T-helper 1 cell treated with Interleukin-12 subunit alpha and Interleukin-12 subunit beta and Interleukin-4 antibody, amounts not matched to agents 30 ng/mL and 1 ng/mL, for 36 hours (primary cell): ENCODE data around the gene ARMC9. TPM values are rescaled to one million over a fixed set of nuclear protein-coding genes. Genes with fewer than 3 reads are reported as not detected.
"Not testable (repeated sequence)": the region's sequence is repeated elsewhere in the genome, so short reads cannot be mapped to it uniquely, and the experiment has no call there.

Experiments
- intact Hi-C: fragments of 100-400 bp; cut with micrococcal nuclease; formaldehyde crosslinking; loops from one replicate; pipeline ENCODE4 v1.15.1; 2024
- total RNA-seq: library from RNA; stranded (reverse); gene quantifications from 2 replicates; pipeline ENCODE4 v1.2.3, GENCODE V29; 2022

The ARMC9 gene
- total RNA-seq, 1 donor from 2014 or later, result 1.4 TPM

DNA sequence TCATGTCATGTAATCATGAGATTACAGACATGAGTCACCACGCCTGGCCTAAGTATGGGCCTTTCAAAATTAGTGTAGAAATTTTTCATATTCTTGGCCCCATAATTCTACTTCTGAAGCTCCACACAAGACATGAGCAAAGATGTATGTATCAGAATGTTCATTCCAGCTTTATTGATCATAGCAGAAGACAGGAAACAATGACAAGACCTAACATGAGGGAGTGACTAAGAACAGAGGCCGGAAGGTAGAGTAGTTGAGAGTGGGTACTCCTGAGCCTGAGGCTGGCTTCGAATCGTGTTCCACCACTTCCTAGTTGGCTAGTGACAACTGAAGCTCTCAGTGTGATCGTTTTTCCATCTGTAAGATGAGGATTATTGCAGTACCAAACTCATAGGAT lies 89.3 kb downstream of the ARMC9 start:
- intact Hi-C loops, result no loop called here

DNA sequence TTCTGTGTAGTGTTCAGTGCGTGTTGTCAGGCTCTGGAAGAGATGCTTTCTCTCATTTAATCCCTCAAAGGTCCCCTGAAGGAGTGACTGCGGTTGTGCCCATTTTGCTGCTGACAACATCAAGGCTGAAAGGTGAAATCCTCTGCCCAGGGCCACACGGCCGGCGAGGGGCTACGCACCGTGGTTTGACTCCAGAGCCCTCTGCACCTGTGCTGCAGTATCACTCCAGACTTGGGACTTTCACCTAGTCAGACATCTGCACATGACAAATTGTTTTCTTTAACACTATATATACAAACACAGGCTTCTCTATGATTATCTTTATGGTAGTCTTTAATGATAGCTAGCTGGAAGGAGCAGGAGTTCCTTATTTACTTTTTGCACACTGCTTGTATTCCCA lies 90.2 kb downstream of the ARMC9 start:
- intact Hi-C loops, result no loop called here

DNA sequence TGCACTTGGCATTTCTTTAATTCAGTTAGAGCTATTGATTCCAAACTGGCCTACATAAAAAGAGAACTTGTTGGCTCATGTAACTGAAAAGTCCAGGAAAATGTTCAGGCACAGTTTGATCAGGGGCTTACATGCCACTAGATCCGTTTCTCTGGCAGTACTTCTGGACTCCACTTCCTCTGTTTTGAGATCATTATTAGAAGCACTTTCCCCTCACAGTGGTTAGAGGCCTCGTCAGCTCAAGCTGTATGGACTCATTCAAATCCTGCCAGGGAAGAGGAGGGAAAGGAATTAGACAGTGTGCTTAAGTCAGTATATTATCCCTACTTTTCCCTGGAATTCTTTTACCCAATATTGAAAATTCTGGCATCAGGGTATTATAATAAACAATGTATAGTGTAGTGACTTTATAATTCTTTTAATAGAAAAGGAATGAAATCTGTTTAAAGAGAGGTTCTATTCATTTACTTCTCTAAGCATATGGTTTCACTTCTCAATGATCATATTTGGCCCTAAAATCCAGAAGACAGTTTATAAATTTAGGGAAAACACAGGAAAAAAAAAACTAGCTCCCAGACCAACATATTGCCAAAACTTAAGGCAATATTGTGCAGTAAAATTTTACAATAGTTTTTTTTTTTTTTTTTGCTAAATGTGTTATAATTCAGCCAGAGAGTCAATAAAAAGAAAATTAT lies 92.0 kb downstream of the ARMC9 start:
- intact Hi-C loops, result no loop called here

DNA sequence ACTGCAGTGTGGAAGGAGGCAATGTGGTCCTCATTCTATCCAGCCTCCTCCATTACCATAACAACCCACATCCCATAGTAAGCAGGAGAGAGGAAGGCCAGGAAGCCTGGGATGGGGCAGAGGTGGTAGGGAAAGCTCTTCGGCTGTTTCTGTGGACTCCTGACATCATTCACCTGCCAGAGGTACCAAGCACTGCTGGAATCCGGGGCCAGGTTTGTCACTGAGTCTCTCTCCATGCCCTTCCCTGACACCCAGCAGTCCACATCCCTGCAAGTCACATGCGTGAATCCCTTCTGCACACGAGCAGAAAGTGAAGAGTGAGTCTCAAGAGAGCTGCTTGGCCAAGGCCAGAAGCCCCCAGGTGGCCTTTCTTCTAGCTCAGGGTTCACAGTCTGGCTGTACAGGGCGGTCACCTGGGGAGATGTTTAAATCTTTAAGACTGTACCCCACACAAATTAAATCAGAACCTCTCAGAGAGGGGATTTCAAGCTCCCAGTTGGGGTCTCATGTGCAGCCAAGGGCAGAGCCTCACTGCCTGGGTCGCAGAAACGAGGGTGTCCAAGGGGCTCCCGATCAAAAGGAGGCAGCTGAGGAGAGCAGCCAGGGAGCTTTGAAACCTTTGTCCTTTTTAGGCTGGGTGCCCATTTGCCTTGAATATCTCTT lies 94.2 kb downstream of the ARMC9 start:
- intact Hi-C loops, result no loop called here

DNA sequence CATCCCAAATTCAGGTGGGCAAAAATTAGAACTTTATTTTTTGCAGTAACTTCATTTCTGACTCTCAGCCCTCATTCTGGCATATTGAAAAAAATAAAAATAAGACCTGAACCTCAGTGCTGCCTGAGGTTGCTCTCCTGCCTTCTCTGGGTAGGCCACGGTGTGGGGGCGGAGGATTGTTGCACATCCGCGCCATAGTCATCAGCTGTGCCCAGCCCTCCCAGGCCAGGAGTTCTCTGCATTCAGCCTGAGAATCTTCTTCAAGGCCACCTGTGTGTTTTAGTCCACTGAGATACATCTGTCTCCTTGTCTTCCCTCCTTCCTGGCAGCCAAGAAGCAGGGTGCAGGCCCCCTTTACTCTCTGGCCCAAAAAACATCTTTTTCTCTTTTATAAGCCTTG lies 94.7 kb downstream of the ARMC9 start:
- intact Hi-C loops, result no loop called here

DNA sequence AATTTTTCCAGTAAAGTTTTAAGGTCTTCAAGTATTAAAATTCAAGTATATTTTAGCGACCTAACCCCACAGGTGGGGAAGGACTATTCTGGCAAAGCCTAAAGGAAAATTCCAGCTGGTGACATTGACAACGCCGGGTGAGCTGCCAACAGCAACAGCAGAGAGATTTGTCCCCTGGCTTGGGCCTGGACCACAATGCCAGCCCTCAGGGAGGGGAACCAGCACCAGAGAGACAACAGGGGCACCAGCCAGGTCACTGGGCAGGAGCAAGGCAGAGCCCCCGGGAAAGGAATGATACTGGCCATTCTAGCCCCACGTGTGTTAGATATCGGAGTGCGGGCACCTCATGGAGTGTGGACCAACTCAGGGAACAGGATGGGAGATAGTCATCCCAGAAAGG lies 95.7 kb downstream of the ARMC9 start:
- intact Hi-C loops, result no loop called here

DNA sequence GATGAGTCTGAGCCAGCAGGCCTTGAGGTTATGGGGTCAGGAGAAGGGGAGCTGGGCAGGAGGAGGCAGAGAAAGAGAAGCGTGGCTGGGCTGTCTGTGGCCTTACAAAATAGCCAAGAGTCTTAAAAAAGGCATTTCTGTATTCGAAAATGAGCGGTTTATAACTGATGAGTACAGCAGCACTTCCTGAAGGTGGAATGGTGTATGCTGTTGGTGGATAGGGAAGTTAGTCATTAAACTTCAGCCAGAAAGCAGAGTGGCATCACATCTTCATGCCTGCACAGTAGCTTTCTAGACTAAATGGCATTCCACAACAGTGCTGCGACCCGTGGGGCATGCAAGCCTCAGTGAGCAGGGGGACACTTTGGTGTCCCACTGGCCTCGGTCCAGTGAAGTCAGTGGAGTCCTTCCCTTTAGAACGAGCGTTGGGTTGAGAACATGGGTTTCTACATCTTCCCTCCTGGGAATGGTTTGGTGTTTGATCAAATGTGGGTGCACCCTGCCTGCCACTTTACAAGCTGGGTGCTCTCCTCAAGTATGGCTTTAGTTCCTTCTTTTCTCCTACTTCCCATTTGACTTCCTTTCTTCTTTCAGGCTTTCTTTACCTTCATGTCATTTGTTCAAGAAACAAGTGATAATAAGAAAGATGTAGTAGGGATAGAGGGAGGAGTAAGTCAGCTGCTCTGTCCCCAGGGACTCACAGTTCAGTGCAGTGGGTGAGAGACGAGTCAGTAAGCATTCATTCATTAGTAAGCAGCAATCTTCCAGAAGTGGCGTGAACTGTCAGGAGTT lies 96.3 kb downstream of the ARMC9 start:
- intact Hi-C loops, result no loop called here

DNA sequence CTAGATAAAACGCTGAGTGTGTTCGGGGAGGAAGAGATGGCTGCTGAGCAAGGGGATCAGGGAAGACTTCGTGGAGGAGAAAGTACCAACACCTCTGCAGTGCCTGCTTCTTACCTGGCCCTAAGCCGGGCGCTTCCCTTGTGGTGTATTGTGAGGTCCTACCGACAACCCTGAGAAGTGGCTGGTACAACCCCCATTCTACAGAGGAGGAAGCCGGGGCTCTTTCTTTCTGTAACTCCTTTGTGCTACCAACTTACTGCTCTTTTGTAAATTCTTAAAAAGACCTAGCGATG lies 96.9 kb downstream of the ARMC9 start:
- intact Hi-C loops, result no loop called here

DNA sequence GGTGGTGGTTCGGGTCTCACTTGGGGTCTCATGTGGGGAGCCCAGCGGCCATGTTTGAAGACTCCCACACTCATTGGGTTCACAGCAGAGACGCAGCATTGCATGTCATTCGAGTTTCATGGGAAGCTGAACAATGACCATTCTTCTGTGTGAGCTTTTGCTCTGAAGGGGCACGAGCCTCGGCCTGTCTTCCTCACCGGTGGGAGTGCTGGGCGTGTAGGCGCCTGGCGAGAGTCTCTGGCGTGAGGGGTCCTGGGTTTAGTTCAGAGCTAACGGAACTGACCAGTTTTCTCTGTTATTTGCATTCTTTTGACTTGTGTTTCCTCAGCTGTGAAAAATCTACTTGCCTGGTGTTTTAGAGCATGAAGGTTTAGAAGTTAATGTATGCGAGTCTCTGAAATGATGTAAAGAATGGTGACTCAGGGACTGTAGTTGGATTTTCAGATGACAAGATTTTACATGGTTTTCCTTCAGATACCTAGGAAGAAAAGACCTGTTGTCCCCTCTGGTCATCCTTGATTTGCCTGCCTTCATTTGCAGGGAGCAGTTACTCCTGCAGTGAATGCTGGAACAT lies 98.1 kb downstream of the ARMC9 start:
- intact Hi-C loops, result no loop called here

DNA sequence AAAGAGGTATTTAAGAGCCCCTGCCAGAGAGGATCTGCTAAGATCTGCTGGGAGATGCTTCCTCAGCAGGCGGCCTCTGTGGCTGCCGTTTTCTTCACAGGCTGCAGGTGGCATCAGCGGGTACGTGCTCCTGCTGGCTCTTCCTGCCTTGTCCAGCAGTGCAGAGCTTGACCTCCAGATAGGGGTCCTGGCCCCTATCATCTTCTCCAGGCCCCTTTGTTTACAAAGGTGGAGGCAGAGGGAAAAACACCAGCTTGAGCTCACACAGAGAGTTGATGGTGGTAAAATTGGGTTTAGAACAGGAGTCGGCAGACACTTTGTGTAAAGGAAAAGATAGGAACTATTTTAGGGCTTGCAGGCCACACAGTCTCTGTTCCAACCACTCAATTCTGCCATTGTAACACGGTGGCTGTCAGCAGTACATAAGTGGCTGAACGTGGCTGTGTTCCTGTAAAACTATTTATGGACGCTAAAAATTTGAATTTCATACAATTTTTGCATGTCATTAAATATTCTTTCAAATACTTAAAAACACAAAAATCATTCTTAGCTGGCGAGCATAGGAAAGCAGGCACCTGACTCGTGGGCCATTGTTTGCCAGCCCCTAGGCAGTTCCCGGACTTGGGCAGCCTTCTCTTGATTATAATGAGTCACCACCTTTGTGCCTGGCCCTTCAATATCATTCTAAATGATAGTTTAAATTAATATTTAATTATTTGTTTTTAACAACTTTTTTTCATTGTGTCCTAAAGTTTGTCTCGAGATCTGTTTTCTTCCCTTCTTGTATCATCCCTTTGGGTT lies 98.9 kb downstream of the ARMC9 start:
- intact Hi-C loops, result loop anchor here (1.0 kb wide), 2 partner anchors 108 to 155 kb away; no protein-coding TSS in a partner anchor

DNA sequence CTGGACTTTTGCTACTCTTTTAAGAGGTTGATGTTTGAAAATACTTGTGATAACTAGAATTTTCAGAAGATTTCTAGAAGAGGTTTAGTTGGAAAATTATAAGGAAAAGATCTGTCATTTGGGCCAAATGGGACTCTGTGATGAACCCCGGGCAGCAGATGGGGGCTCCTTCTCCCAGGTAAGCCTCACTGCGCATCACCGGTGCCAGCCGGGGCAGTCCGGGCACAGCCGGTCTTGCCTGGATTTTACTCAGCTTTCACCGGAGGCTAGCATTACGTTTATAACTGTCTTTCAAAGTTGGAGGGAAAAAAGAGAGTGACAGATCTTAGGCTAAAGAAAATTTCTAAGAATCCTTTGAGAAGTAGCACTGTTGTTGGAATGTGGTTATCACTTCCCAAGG lies 99.7 kb downstream of the ARMC9 start:
- intact Hi-C loops, result no loop called here

DNA sequence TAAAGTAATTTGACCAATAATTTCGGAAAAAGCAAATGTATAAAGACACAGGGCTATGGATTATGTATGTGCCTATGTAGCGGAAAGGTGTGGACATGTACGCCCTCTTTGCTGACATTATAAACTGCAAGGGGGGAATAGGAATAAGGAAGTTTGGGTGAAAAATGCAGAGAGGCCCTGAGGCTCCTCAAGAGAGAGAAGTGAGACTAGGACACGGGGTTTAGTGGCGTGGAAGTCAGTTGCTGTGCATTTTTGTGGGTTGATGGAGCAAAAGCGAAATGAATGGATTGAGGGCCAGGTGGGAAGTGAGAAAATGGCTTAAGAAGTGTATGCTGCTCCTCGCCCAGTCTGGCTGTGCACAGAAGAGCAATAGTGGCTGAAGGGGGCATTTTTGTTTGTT lies 100.8 kb downstream of the ARMC9 start:
- intact Hi-C loops, result no loop called here

DNA sequence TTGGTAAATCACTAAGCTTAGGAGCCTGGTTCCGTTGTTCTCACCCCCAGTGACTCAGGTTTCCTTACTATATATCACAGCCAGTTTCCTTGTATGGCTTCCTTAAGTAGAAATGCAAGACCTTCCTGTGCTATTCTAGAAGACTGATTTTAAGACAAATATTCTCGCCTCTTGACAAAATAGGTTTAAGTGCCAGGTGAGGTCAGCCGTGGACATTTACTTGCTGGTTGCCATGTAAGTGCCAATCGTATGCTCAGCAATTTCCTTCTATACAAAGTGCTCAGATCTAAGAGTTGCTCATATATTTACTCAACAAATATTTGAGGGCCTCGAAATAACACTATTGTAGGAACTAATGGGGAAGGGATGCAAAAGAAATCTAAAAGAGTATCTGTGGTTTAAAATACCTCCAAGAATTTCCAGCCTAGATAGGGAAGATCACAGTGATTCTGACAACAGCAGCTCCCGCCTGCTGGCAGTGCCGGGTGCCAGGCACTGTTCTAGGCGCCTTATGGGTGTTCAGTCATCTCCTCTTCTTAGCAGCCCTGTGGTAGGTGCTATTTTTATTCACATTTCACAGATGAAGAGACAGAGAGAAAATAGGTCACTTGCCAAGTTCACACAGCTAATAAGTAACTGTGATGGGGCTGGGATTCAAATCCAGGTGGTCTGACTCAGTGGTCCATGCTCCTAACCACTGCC lies 101.7 kb downstream of the ARMC9 start:
- intact Hi-C loops, result no loop called here

DNA sequence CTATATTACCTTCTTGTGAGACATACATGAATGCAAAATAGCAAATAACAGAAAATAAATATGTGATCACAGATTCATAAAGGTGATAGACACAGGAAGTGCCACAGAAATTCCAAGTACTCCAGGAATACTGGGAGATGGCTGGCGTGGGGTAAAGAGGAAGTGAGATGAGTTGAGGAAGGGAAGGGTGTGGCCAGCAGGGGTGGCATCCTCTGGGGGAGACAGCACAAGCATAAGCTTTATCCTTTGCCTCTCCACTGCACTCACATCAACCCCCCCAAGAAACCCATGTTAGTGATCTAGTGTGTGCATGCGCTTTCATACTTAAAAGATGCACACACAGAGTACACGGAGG lies 102.3 kb downstream of the ARMC9 start:
- intact Hi-C loops, result no loop called here

DNA sequence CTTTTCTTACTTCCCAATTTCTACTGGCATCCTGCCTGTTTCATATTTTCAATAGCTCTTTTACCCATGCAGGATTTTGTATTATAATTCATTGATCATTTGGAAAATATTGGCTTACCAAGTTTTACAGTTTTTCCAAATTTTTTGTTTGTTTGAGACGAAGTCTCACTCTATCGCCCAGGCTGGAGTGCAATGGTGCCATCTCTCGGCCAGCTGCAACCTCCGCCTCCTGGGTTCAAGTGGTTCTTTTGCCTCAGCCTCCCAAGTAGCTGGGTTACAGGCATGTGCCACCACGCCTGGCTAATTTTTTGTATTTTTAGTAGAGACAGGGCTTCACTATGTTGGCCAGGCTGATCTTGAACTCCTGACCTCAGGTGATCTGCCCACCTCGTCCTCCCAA lies 105.8 kb downstream of the ARMC9 start:
- intact Hi-C loops, result not testable (repeated sequence)

DNA sequence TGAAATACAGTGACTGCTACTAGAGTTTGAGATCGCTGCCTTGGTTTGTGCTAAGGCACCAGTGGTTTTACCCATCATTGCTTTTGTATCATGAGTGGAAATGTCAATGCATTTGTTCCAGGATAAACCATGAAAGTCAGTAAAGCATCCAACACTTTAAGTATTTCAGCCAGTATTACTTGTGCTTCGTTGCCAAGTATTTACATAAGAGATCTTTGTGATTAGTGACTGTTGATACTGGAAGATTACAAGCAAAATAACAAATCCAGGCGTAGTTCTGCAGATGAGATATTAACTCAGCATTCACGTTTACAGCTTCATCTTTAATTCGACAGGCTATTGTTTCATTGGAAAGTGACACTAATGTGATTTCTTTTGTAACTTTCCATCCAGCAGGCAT lies 106.8 kb downstream of the ARMC9 start:
- intact Hi-C loops, result no loop called here

DNA sequence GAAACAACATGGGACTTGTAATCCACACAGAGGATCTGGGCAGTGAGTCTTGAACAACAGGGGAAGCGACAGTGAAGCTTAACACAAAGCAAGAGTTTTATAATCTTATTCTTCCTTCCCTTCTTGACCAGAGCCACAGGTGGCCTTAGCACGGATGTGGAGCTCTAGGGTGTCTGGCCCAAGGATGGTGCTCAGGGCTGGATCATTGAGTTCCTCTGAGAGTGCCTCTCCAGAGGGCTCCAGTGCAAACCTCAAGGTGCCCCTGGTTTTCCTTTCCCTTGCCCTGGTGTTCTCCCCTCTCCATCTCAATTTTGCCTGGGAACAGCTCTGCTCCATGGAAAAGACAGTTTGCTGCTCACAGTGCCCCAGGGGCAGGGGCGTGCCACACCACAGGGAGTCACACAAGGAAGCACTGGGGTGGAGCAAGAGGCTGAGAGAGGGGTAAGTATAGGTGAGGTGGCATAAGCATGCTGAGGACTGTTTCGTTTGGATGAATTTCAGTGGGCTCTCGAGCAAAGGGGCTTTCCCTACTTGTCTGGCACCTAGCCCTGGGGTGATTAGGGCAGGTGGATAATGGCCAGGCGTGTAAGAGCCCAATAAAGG lies 108.5 kb downstream of the ARMC9 start:
- intact Hi-C loops, result no loop called here

DNA sequence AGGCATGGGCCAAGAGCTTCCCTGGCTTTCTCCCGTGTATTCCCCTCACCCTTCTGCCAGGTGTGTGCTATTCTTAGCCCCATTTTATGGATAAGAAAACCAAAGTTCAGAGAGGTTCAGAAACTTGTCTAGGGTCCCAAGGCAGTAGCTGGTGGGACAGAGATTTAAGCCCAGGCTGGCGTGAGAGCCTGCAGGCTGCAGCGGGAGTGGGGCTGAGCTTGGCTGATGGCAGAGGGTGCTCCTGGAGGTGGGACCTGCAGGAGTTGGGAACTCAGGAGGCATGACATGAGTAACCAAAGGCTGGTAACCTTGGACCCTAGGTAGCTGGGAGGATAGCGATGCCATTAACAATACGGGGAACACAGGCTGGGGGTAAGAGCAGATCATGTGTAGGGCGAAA lies 109.8 kb downstream of the ARMC9 start:
- intact Hi-C loops, result no loop called here

DNA sequence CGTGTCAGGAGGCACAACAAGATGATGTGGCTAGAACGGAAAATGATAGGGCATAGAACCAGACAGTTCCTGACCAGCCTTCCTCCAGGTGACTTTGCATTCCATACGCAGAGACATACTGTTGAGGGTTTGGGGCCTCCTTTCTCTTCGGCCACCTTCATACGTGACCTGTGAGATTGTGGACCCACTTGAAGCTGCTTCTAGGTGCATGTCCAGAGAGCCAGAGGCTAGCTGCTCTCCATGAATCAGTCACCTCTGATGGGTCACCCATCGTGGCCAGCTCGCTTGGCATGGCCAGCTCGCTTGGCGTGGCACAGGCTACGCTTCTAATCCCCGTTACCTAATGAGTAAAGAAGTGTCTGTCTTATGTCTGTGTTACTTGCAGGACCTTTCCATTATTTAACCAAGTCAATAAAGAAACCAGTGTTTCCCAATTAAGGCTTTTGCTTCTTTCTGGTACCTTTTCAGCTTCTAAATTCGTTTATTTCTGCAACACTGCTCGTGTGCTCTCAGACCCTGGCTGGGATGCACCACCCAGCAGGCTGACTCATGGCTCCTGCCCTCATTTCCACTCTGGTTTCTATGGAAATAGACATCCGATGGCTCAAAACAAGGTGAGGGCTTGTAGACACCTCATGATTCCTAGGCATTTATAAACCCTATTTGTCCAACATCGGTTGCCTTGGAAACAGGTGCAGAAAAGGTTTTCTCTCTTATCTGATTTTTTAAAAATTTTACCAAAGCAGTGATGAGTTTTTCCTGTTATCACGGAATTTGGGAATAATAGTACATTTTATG lies 110.4 kb downstream of the ARMC9 start:
- intact Hi-C loops, result no loop called here

DNA sequence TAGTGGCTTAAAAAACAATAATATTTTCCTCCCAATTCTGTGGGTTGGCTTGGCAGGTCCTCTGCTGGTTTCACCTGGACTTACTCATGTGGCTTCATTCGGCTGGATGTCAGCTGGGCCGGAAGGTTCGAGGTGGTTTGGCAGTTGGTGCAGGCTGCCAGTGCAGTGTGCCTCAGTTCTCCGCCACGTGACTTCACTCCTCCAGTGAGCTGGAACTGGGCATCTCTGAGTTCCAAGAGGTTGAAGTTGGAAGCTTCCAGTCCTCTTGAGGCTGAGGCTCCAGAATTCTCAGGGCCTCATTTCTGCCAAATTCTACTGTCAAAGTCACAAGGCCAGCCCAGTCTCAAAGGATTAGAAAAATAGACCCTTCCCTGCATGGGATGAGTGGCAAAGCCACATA lies 113.6 kb downstream of the ARMC9 start:
- intact Hi-C loops, result no loop called here
